GM12892 (cell line): Measurements from ENCODE around the gene CGREF1.

Experiments used
- POLR2A ChIP-seq: IDR thresholded peaks from 2 replicates; pipeline ENCODE4 v1.6.1; 2011; ENCODE audit warnings: low read depth, low read length, control low read depth
- POLR2AphosphoS5 ChIP-seq: IDR thresholded peaks from 2 replicates; pipeline ENCODE4 v1.6.1; 2011; ENCODE audit warnings: low read depth, low read length, control low read depth
- TAF1 ChIP-seq: IDR thresholded peaks from 2 replicates; pipeline ENCODE4 v1.6.1; 2011; ENCODE audit warnings: low read depth, mild to moderate bottlenecking, control low read depth, low read length, borderline replicate concordance

- TF ChIP-seq POLR2A: no peak
- TF ChIP-seq TAF1: no peak
- no peak for TF ChIP-seq POLR2AphosphoS5
Measured at GRCh38 chr2:27149570-27150405, 30.9 kb upstream of the CGREF1 start.
